GM23248 (cell line): ENCODE results near the gene CHCT1.
"Not testable (repeated sequence)": the region's sequence is repeated elsewhere in the genome, so short reads cannot be mapped to it uniquely, and the experiment has no call there.

Source experiments
- EZH2 ChIP-seq: fragments of 200-600 bp; sonication (generic); IDR thresholded peaks from 2 replicates; pipeline ENCODE4 v1.6.1; 2018; ENCODE audit warnings: antibody characterized with exemption, mild to moderate bottlenecking; ENCODE audit not compliant: insufficient read depth, poor library complexity, severe bottlenecking
- EZH2phosphoT487 ChIP-seq: fragments of 200-600 bp; sonication (generic); IDR thresholded peaks from 2 replicates; pipeline ENCODE4 v1.6.1; 2018; ENCODE audit warnings: antibody characterized with exemption, moderate library complexity, mild to moderate bottlenecking, low read depth; ENCODE audit not compliant: insufficient read depth

- TF ChIP-seq EZH2, EZH2phosphoT487: not testable (repeated sequence)
Measured at GRCh38 chr17:60433021-60433997, 11.0 kb downstream of the CHCT1 start.
